Effector CD4-positive, alpha-beta T cell (primary cell): ENCODE results near the gene PPIL4.

Source experiments
- DNase-seq: peaks from one replicate; pipeline ENCODE4 v3.0.0-alpha.2; 2020
- total RNA-seq: gene quantifications from one replicate; lab custom pipeline; 2026; lab: John Stamatoyannopoulos, UW

The PPIL4 gene, protein sequence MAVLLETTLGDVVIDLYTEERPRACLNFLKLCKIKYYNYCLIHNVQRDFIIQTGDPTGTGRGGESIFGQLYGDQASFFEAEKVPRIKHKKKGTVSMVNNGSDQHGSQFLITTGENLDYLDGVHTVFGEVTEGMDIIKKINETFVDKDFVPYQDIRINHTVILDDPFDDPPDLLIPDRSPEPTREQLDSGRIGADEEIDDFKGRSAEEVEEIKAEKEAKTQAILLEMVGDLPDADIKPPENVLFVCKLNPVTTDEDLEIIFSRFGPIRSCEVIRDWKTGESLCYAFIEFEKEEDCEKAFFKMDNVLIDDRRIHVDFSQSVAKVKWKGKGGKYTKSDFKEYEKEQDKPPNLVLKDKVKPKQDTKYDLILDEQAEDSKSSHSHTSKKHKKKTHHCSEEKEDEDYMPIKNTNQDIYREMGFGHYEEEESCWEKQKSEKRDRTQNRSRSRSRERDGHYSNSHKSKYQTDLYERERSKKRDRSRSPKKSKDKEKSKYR
- total RNA-seq, result 96.4 reads per million, percentile 82 among the genes with 10 or more reads in this experiment

- DNase-seq, result peak; percentile 95
These were observed at the start of gene PPIL4 for GRCh38 chr6:149545754-149546471. PPIL4 (minus strand) TSS chr6:149546043; CDS start chr6:149546005, 38 bp downstream.

DNA sequence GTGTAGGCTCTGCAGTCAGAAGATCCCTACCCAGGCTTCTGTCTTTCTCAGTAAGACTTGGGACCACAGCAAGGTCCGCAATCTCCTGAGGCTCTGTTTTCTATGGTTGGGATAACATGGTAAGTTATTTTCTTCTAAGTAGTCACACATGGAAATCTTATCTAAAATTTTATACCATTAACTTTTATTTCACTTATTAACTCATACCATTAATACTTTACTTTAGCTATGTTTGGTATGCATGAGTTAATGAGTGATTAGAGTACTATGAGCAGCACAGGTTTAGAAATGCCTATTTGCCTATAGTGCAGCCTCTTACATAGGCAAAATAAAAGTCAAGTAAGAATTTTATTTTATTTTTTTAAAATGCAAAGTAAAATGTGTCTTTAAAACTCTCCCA lies 47.6 kb upstream of the PPIL4 start:
- no peak for DNase-seq

GRCh38 chr6:149592983-149593382 lies 47.1 kb upstream of the PPIL4 start:
- DNase-seq, result no peak

DNA sequence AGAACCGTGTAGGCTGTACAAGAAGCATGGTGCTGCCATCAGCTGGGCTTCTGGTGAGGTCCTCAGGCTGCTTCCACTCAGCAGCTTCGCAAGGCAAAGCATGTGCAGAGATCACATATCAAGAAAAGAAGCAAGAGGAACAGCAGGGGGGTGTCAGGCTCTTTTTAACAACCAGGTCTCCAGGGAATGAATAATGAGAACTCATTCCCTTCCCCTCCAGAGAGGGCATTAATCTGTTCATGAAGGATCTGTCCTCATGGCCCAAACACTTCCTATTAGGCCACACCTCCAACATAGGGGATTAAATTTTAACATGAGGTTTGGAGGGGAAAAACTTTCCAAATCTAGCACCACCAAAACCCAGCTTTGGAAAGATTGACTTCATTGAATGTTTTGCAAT lies 40.3 kb upstream of the PPIL4 start:
- no peak for DNase-seq

- DNase-seq, result no peak
These were observed 35.5 kb upstream of the PPIL4 start for GRCh38 chr6:149581349-149581748.

GRCh38 chr6:149580880-149581279 lies 35.0 kb upstream of the PPIL4 start:
- no peak for DNase-seq

DNA sequence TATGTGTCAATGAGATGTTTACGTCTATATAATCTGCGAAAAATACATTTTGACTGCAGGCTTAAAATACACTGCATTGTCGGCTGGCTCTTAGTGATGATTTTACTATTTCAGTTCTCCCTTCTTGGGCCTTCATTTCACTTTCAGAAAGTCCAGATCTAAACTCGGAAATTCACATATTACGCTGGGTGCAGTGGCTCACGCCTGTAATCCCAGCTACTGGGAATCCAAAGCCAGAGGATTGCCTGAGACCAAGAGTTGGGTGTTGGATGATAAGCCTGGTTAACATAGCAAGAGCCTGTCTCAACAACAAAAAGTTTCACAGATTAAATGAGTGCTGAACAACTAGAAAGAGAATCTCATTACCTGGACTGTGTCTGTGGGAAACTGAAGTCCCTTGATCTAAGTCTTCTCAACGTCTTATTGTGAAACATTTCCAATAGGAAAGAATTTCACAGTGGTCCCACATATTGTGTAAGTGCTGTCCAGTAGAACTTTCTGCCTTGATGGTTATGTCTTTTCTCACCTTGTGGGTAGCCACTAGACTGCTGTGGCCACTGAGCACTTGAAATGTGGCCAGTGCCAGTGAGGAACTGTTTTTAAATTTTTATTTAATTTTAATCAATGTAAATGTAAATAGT lies 22.2 kb upstream of the PPIL4 start:
- DNase-seq, result no peak

GRCh38 chr6:149567194-149567586 lies 21.3 kb upstream of the PPIL4 start:
- no peak for DNase-seq

GRCh38 chr6:149566410-149567193 lies 20.8 kb upstream of the PPIL4 start:
- DNase-seq, result peak; percentile 30

DNA sequence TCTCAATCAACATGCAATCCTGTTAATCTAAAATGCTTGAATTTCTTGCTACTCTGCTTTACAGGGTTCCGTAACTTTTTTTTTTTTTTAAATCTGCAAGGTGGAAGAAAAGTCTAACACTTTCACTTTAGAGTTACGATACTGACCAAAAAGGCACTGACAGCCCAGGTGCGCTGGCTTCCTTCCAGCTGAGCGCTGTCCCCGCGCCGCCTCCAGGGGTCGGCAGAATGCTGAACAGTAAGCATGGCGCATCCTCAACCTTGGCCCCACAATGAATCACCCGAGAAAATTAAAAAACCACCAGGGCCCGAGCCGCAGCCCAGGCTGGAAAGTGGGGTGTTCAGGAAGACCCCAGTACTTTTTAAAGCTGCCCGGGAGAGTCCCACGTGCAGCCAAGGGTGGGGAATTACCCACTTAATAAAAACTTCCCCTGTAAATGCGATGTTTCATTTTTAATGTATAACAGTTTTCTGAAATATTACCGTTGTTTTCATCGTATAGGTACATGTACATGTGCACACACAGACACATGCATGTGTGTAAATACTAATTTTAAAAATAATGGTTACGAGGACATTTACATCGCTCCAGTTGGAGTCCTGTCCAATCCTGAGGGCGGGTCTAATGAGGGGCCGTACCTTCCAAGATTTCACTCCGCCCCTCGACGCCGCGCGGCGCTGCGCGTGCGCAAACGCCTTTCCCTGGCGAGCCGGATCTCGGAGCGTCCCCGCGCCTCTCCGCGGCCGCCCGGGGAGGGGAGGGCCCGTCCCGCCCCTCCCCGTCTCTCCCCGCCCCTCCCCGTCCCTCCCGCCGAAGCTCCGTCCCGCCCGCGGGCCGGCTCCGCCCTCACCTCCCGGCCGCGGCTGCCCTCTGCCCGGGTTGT lies 19.9 kb upstream of the PPIL4 start, which contains the start of gene GINM1:
TSS of gene GINM1 (plus strand) at position 849 of the 883 bp plus-strand sequence. CDS start 40 bp downstream, outside the sequence.
- DNase-seq, result peak; percentile 90

GRCh38 chr6:149563928-149564325 lies 18.1 kb upstream of the PPIL4 start:
- no peak for DNase-seq

GRCh38 chr6:149563203-149563927 lies 17.5 kb upstream of the PPIL4 start:
- DNase-seq, result no peak

DNA sequence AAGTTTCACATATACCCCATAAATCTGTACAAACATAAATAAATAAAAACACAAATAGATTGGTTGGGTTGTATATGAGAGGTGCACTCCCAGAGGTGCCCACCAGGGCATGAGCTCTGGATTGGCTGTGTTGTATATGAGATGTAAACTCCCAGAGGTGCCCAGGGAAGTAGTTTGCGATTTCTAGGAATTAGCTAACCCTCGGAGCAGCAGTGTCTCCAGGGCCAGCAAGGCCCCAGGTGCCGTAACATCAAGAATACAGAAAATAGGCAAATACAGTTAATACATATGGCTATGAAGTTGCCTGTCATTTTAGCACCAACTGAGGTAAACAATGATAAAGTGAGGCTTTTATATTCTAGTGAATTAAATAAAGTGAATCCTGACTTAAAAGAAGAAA lies 14.9 kb upstream of the PPIL4 start:
- no peak for DNase-seq

GRCh38 chr6:149559389-149559788 lies 13.5 kb upstream of the PPIL4 start:
- no peak for DNase-seq

GRCh38 chr6:149558029-149558428 lies 12.2 kb upstream of the PPIL4 start:
- DNase-seq, result no peak

DNA sequence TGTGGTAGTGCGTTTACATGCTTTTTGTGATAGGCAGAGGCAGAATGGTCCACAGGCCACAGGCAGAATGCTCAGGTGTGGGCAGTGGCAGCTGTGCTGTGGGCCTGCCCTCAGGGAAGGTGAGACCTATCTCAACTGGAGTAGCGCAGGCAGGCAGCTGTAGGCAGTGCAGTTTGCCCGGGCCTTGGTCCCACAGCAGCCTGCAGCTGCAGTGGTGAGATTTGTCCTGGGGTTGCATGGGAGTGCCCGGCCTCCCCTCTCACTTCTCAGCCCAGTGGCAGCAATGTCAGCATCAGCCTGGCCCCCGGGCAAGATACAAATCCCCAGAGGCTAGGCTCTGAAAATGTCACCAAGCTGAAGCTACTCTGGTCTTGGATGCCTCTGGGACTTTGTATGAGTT lies 6.1 kb upstream of the PPIL4 start:
- no peak for DNase-seq

GRCh38 chr6:149545258-149545753 lies 537 bp downstream of the PPIL4 start:
- peak; percentile 64 for DNase-seq

DNA sequence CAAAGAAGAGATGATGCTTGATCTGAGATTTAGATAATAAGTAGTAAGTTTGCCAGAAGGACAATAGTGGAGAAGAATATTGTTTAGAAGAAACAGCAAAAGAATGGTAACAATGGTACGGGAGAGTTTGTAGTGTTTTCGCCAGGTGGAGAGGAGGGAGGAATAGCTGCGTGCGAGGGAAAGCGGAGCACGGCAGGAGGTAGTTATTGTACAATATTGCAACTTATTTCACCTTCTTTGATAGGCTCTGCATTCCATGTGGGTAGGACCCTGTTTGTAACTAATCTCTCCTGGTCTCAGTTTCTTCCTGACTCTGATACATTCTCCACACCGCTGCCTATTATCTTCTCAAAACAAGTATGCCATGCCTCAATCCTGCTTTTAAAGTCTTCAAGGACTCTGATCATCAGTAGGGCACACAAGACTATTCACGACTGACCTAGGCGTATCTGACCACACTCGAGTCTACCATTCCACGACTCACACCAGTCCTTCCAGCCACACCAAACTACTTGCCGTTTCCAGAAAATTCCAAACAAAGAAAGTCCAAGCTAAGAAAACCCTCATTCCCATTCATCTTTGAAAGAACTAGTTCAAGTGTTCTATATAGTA lies 1.1 kb downstream of the PPIL4 start:
- no peak for DNase-seq

DNA sequence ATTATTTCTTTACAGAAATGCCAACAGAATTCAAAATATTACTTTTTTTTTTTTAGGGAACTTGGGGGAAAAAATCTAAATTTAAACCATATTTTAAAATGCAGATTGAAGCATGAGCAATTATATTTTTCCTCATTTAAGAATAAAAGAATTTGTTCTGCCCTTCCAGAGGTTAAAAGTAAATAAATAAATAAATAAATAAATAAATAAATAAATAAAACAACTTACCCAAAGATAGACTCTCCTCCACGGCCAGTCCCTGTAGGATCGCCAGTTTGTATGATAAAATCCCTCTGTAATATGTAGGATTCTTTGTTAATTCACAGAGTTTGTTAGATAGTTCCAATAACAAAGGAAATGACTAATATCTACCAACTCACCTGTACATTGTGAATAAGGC lies 4.7 kb downstream of the PPIL4 start:
- no peak for DNase-seq

GRCh38 chr6:149534742-149535141 lies 11.1 kb downstream of the PPIL4 start:
- DNase-seq, result no peak
